HG03565 (cell line): Measurements from ENCODE around the gene CAMK2N1.

Source experiments
- ATAC-seq: cut with Tn5 transposase; IDR thresholded peaks from one replicate; pipeline ENCODE4 v1.9.1; 2021; ENCODE audit warnings: mild to moderate bottlenecking, moderate library complexity; ENCODE audit not compliant: unreplicated experiment

CAMK2N1 gene

GRCh38 chr1:20446796-20447195 lies 39.2 kb downstream of the CAMK2N1 start:
- no peak for ATAC-seq

GRCh38 chr1:20445956-20446355 lies 40.1 kb downstream of the CAMK2N1 start:
- no peak for ATAC-seq

GRCh38 chr1:20443703-20444586 lies 42.1 kb downstream of the CAMK2N1 start:
- ATAC-seq, result no peak

GRCh38 chr1:20442920-20443625 lies 42.9 kb downstream of the CAMK2N1 start:
- ATAC-seq, result no peak

- no peak for ATAC-seq
These were observed 45.2 kb downstream of the CAMK2N1 start for GRCh38 chr1:20440785-20441200.

DNA sequence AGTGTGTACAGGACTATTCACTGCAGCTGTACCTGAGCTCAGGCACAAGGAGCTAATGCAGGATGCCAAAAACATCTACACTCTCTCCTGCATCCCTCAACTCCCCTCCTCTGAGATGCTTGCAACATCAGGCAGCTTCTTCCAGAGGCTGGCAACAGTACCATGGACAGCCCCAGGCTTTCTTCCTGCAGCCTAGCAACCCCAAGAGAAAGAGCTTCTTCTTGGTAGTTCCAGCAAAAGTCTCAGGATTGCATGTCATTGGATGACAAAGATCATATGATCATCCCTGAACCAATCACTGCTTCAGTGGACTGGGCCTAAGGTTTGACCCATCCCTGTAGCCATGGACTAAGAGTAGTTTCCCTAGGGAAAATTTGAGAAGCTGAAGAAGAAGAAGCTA lies 46.7 kb downstream of the CAMK2N1 start:
- no peak for ATAC-seq

- ATAC-seq, result no peak
These were observed 48.4 kb downstream of the CAMK2N1 start for GRCh38 chr1:20437640-20438039.

GRCh38 chr1:20432891-20433290 lies 53.1 kb downstream of the CAMK2N1 start:
- no peak for ATAC-seq
